ENCODE measurements around the gene PROB1. TPM values are rescaled to one million over a fixed set of nuclear protein-coding genes. Genes with fewer than 3 reads are reported as not detected.

PROB1 gene
- total and polyA plus RNA-seq, 11 donors, result 18.9 to 63.4 (median 35.8) TPM

- DNase-seq (no peak), ATAC-seq (no peak)
- intact Hi-C loops (cut with DNase I), result loop anchor here in 2 of 10 donors (2.0 kb wide), 1 partner anchor 21 kb away; the partner anchor contains the start of gene PROB1 (in 2 of the 2)
- Histone ChIP-seq H3K36me3 (peaks cover 0 to 56% (median 29%) of the 10 kb centered on the region in 9 donors), H3K4me3 (no peak overlapping the region), H3K4me1 (peaks cover 18 to 74% (median 63%) of the 10 kb centered on the region in 12 donors), H3K9me3 (no peaks in the 10 kb centered on the region), H3K27me3 (no peaks in the 10 kb centered on the region), H3K27ac (peak overlapping the region; percentile 79 to 96 (median 86))
- TF ChIP-seq CTCF (IDR thresholded peaks at IDR 0.05) (no peak), POLR2A (IDR thresholded peaks at IDR 0.05) (no peak)
Observed at GRCh38 chr5:139415869-139416268, 21.0 kb upstream of the PROB1 start.

- Histone ChIP-seq H3K4me1 (peaks cover 18 to 78% (median 65%) of the 10 kb centered on the region in 12 donors), H3K27me3 (no peaks in the 10 kb centered on the region), H3K36me3 (peaks cover 0 to 55% (median 28%) of the 10 kb centered on the region in 9 donors), H3K27ac (peak overlapping the region; percentile 81 to 96 (median 86)), H3K9me3 (no peaks in the 10 kb centered on the region), H3K4me3 (no peak overlapping the region)
- TF ChIP-seq POLR2A (IDR thresholded peaks at IDR 0.05) (no peak), CTCF (IDR thresholded peaks at IDR 0.05) (no peak)
- DNase-seq (peak; percentile 66 to 86 (median 77)), ATAC-seq (peak; percentile 68 to 77 (median 72))
- WGBS, 4 donors, result 26 to 38% (median 35%) methylated on average over 6 to 8 of the region's 8 CpGs
- intact Hi-C loops (cut with DNase I), result loop anchor here in 1 of 10 donors (2.0 kb wide), 1 partner anchor 21 kb away; the partner anchor contains the start of gene PROB1
Observed at GRCh38 chr5:139415221-139415861, 20.4 kb upstream of the PROB1 start.

GRCh38 chr5:139414581-139415130 lies 19.8 kb upstream of the PROB1 start:
- Histone ChIP-seq H3K9me3 (no peaks in the 10 kb centered on the region), H3K4me1 (peaks cover 18 to 73% (median 61%) of the 10 kb centered on the region in 12 donors), H3K27ac (peak overlapping the region; percentile 81 to 96 (median 86)), H3K27me3 (no peaks in the 10 kb centered on the region), H3K36me3 (peaks cover 0 to 48% (median 22%) of the 10 kb centered on the region in 9 donors), H3K4me3 (no peak overlapping the region)
- no peak for TF ChIP-seq CTCF (IDR thresholded peaks at IDR 0.05)
- TF ChIP-seq POLR2A (IDR thresholded peaks at IDR 0.05), result no peak
- 37 to 52% (median 39%) methylated on average over 9 of the region's 9 CpGs for WGBS, 4 donors
- ATAC-seq, result peak in 3 of 4 donors; percentile 3 to 13 (median 6)
- intact Hi-C loops (cut with DNase I), result loop anchor here in 1 of 10 donors (2.0 kb wide), 1 partner anchor 20 kb away; the partner anchor contains the start of gene PROB1
- DNase-seq, result peak in 1 of 5 donors; percentile 45

- TF ChIP-seq POLR2A (IDR thresholded peaks at IDR 0.05) (no peak), CTCF (IDR thresholded peaks at IDR 0.05) (no peak)
- H3K9me3 ChIP-seq, result no peaks in the 10 kb centered on the region
- H3K4me1 ChIP-seq, result peaks cover 18 to 66% (median 54%) of the 10 kb centered on the region in 12 donors
- no peak overlapping the region for H3K4me3 ChIP-seq
- H3K36me3 ChIP-seq, result peaks cover 0 to 41% (median 16%) of the 10 kb centered on the region in 9 donors
- no peaks in the 10 kb centered on the region for H3K27me3 ChIP-seq
- intact Hi-C loops (cut with DNase I), result loop anchor here in 1 of 10 donors (2.0 kb wide), 1 partner anchor 19 kb away; the partner anchor contains the start of gene PROB1
- H3K27ac ChIP-seq, result peak overlapping the region; percentile 81 to 96 (median 86)
- WGBS, 4 donors, result 75 to 81% (median 78%) methylated on average over 6 of the region's 6 CpGs
- DNase-seq (no peak), ATAC-seq (no peak)
Observed at GRCh38 chr5:139413963-139414362, 19.1 kb upstream of the PROB1 start.
